Fibroblast of villous mesenchyme (primary cell): ENCODE results near the gene ANKRD44. TPM values are rescaled to one million over a fixed set of nuclear protein-coding genes. Genes with fewer than 3 reads are reported as not detected.

Source experiments
- DNase-seq: peaks from one replicate; pipeline ENCODE4 v3.0.0-alpha.2; 2010; ENCODE audit warnings: low read depth
- H3K4me3 ChIP-seq: 2 replicates; pipeline ENCODE4 v1.5.1; 2011; ENCODE audit warnings: low read depth, mild to moderate bottlenecking, low read length
- total RNA-seq: library from RNA; depleted of rRNA; stranded (reverse); fragments of >200 nt; gene quantifications from 2 replicates; pipeline ENCODE4 v1.2.3, GENCODE V29; 2012
- TF ChIP-seq, protein P1 (sequence below): IDR thresholded peaks from 2 replicates; pipeline ENCODE4 v1.5.1; 2012; ENCODE audit warnings: low read depth, mild to moderate bottlenecking, low read length; ENCODE audit not compliant: insufficient read depth

The ANKRD44 gene
- total RNA-seq, 1 donor, result 3.9 TPM

DNA sequence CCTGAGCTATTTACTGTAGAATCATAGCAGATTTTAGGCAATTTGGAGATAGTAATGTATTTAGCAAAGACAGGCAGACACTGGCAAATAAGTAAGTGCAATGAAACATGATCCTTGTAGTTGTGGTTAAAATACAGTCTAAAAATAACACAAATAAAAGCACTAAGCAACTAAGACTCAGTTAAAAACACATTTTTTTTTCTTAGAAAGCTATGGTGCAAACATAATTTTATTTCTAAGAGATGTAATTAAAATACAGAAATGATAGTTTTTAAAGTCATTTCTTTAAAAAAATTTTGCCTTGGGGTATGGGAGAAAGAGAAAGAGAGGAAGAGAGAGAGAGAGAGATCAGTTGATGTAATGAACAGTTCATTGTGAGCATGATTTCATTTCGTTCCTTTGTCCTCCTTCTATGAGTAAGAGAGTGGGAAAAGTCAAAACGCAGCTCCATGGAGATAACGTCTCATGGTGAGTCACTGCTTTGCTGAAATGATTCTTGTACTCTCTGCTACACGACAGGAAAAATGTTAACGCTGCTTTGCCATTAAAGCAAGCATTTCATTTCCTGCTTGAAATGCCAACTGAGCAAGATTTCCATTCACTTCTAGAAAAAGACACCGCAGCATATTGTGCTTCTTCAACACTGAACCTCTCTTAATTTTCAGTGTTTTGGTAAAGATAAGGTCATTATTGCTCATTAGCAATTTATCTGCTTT, 322.8 kb downstream of the ANKRD44 start:
- peak overlapping the region; percentile 27 for H3K4me3 ChIP-seq
- DNase-seq, result peak; percentile 89
- TF ChIP-seq, protein P1, sequence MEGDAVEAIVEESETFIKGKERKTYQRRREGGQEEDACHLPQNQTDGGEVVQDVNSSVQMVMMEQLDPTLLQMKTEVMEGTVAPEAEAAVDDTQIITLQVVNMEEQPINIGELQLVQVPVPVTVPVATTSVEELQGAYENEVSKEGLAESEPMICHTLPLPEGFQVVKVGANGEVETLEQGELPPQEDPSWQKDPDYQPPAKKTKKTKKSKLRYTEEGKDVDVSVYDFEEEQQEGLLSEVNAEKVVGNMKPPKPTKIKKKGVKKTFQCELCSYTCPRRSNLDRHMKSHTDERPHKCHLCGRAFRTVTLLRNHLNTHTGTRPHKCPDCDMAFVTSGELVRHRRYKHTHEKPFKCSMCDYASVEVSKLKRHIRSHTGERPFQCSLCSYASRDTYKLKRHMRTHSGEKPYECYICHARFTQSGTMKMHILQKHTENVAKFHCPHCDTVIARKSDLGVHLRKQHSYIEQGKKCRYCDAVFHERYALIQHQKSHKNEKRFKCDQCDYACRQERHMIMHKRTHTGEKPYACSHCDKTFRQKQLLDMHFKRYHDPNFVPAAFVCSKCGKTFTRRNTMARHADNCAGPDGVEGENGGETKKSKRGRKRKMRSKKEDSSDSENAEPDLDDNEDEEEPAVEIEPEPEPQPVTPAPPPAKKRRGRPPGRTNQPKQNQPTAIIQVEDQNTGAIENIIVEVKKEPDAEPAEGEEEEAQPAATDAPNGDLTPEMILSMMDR, result no peak

- TF ChIP-seq, protein P1, result no peak
- no peak overlapping the region for H3K4me3 ChIP-seq
- peak; percentile 37 for DNase-seq
Observed at GRCh38 chr2:196987298-196987648, 323.3 kb downstream of the ANKRD44 start.

- H3K4me3 ChIP-seq, result no peak overlapping the region
- TF ChIP-seq, protein P1, result no peak
- no peak for DNase-seq
Observed at GRCh38 chr2:196985511-196986183, 324.9 kb downstream of the ANKRD44 start.

DNA sequence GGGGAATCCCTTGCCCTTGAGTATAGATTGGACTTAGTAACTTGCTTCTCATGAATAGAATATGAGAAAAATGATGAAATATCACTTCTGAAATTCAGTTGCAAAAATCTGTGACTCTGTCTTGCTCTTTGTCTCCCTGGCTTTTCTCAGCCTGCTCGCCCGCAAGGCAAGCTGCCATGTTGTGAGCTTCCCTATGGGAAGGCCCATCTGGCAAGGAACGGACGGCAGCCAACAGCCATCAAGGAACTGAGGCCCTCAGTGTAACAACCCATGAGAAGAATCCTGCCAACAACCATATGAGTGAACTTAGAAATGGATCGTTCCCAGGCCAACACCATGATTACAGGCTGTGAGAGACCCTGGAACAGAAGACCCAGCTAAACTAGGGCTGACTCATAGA, 325.7 kb downstream of the ANKRD44 start:
- DNase-seq, result no peak
- TF ChIP-seq, protein P1, result no peak
- no peak overlapping the region for H3K4me3 ChIP-seq

- TF ChIP-seq, protein P1, result no peak
- no peak overlapping the region for H3K4me3 ChIP-seq
- peak; percentile 67 for DNase-seq
Observed at GRCh38 chr2:196983934-196984333, 326.6 kb downstream of the ANKRD44 start.

DNA sequence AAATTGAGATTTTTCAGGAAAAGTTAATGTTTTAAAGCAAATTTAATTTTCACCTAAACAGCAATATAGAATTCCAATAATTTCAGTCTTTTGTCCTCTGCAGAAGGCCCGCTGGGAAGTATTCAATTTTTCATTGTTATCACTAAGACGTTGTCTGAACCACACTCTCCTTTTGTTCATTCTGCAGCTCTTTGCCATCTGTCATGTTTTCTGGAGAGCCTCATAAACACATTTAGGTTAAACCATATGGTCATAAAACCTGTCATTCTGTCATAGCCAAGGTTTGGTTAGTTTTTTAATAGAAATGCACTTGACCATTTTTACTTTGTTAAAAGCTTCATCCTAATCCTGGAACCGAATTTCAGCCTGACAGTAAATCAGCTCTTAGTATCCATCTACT, 330.1 kb downstream of the ANKRD44 start:
- H3K4me3 ChIP-seq, result no peak overlapping the region
- no peak for DNase-seq
- TF ChIP-seq, protein P1, result no peak
